Islet of Langerhans (tissue), 1 donor: ENCODE data around the gene ABHD17A.

Experiments used
- FAIRE-seq: peaks from one replicate; lab custom pipeline; 2011; peaks lifted over from hg19 to GRCh38; lab: Jason Lieb, UNC

The ABHD17A gene

DNA sequence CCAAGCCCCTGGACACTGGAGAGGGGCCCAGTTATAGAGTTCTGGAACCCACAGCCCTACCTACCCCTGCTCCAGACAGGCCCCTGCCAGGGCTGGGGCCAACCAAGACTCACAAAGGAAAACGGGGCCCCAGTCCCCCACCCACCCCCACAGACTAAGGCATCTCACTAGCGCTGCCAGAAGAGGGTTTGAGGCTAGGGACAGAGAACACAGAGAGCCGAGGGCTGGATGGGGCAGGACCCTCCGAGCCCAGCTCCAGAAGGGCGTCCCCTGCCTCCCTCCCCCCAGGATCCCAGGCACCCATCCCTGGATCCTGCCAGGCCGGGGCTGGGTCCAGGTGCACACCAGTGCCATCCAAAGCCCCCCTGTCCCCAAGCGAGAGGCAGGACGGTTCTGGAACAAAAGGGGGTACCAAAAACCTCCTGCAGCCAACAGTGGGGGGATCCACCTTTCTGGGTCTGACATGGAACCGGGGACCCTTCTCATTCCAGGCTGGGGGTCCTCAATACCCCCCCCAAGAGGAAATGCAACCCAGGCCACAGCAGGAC lies 32.6 kb downstream of the ABHD17A start:
- FAIRE-seq: no peak

DNA sequence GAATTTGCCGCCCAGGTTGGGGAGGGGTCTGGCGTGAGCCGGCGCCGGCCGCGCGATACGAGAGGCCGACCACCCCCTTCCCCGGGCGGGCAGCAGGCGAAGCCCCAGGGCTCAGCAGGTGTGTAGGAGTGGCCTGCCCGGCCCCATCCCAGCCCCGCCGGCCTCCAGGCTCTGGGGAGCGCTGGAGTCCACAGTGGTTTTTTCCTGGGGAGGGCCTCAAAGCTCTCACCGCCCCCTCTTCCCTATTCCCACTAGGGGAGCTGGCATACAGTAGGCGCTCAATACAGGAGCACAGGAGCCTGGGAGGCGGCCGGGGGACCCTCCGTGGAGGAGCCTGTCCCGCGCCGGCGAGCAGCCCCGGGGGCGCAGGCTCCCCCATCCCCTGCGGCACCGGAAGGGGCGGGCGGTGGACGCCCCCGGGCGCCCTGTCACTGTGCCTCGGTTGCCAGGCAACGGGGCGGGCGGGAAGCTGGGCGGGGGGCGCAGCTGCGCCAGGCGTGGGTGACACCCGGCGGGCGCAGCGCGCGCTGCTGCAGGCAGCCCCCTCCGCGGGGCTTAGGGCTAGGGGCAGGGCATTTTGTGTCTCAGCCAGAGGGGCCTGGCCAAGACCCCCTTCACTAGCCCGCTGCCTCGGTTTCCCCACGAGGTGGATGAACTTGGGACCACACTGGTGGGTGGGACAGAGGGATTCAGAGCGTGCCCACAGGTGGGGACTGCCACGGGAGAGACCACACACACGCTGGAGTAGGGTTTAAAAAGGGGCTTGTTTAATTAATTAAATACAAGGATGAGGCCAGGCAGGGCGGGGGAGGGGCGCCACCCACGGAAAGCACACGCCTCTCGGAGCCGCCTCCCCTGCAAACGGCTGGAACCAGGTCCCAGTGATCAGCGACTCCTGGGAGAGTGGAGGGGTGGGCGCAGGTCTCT lies 33.4 kb downstream of the ABHD17A start:
- FAIRE-seq: no peak

DNA sequence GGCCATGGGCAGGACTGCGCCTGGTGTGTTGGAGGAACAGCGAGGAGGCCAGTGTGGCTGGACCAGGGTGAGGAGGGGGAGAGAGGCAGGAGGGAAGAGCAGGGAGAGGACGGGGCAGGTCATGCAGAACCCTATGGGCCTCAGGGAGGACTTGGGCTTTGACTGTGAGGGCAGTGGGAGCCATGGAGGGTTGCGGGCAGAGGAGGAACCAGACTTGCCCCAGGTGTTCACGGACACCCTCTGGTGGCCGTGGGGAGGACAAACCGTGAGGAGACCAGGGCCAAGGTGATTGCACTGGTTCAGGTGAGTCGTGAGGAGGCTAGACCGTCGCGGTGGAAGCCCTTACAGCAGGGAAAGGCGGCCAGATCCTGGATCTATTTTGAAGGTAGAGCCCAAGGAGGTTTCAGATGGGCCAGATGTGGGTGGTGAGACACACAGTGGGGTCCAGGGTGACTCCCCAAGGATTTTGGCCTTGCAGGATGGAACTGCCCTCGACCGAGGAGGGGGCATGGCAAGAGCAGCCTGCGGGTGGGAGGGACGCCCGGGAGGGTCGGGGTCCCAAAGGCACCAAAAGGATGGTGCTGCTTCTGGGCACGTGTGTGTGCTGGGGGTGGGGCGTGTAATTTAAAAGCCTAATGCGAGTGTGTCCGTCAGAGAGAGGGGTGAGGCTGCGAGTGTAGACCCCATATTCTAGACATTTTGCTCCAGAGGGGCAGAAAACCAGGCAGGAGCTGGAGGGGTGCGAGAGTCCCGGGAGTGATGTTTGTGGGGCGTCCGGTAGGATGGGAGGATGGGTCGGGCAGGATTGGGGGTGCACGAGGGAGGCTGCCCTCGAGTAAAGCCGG lies 34.3 kb downstream of the ABHD17A start:
- no peak for FAIRE-seq

DNA sequence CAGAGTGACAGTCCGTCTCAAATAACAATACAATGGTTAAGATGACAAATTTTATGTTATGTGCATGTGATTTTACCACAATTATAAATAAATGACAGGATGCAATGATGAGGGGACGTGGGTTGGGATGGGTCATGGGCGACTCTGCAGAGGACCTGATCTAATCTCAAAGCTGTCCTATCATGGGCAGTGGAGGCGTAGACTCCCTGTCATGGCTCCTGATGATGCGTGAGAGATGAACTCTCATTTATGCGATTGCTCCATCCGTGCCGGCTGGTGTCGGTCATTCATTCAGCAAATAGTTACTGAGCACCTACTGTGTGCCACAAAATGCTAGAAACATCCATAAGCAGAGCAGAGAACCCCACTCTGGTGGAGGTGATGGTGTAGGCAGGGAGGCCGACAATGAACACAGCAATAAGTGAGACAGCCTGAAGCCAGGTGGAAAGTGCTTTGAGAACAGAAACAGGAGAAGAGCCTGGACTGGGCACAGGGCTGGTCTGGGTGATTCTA lies 35.4 kb downstream of the ABHD17A start:
- FAIRE-seq: no peak

DNA sequence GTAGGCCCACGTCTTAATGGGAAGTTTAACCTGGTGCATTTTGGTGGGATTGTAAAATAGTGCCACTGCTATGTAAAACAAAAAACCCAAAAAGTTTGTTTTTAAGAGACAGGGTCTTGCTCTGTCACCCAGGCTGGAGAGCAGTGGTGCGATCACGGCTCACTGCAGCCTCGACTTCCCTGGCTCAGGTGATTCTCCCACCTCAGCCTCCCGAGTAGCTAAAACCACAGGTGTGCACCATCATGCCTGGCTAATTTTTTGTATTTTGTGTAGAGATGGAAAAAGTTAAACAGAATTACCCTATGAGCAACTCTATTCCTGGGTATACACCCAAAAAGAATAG lies 36.2 kb downstream of the ABHD17A start:
- FAIRE-seq: no peak

DNA sequence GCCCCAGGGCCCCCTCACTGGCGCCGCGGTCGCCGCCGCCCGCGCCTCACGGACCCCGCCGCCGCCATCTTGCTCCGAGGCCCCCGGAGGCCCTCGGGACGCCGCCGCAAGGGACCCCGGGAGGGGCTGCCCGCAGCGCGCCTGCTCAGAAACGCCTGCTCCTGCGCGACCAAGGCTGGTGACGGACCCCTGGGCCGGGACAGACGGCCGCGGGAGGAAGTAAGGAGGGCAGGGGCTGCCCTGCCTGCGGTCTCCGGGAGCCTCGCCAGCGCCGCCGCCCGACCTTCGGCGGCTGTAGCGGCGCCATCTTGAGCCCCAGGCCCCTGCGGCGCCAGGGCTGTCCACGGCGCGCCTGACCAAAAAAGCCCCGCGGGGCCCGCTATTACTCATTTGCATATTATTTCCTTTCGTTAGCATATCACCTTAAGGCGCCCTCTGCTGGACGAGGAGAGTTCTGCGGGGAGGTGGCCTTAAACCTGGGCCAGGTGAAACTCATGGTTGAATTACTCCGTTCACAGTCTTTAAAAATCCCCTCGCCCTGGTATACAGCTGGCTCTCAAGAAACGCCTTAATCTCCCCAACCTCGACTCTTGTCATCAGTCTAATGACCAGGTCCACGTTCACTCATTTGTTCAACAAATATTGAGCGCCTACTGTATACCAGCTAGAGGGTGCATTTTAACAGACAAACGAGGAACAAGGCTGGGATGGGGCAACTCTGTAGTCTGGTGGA lies 36.7 kb downstream of the ABHD17A start, which contains the start of gene REXO1:
Gene REXO1, minus strand, starts transcription at position 85 of the 733 bp plus-strand sequence. CDS start 125 bp downstream, outside the sequence.
- FAIRE-seq: peak; percentile 69

DNA sequence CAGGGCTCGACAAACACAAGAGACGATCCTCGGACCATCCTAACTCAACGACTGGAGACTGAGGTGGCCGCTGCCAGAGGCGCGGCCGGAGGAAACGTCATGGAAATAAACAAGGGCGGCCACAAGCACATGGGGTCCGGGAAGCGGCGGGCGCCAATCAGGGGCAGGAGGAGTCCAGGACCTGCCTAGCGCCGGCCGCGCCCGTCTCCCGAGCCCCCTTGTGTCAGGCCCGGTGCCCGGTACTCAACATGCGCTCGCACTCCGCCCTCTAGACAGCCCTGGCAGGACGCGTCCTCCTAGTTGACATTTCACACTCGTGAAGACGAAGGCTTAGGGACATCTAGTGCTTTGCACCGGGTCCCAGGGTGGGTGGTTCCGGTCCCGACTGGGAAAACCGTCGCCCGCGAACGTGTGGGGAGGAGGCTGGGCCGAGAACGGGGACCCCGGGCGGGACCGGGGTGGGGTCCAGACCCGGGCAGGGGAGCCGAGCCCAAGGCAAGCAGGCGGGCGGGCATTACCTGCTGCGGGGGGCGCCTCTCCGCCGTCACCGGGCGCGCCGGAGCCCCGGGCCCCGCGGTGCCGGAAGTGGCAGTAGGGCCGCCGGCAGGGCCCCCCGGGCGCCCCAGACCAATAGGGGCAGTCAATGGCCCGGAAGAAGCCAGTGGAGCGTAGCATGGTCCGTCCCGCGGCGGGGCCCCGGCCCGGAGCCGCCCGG lies 37.5 kb downstream of the ABHD17A start:
- no peak for FAIRE-seq

DNA sequence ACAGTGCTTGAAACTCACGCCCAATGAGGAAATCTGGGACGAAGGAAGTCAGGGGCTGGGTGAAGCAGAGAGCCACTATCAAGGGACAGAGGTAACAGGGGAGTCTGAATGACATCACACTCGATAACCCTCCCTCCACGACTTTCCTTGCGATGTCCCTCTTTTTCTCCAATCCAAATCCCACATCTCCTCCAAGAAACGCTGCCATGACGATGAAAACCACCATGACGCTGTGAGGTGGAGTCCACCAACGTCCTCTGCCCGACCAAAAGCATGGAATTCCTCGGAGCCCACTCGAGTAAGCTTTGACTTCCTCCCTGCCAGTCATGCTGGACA lies 38.0 kb downstream of the ABHD17A start:
- no peak for FAIRE-seq

DNA sequence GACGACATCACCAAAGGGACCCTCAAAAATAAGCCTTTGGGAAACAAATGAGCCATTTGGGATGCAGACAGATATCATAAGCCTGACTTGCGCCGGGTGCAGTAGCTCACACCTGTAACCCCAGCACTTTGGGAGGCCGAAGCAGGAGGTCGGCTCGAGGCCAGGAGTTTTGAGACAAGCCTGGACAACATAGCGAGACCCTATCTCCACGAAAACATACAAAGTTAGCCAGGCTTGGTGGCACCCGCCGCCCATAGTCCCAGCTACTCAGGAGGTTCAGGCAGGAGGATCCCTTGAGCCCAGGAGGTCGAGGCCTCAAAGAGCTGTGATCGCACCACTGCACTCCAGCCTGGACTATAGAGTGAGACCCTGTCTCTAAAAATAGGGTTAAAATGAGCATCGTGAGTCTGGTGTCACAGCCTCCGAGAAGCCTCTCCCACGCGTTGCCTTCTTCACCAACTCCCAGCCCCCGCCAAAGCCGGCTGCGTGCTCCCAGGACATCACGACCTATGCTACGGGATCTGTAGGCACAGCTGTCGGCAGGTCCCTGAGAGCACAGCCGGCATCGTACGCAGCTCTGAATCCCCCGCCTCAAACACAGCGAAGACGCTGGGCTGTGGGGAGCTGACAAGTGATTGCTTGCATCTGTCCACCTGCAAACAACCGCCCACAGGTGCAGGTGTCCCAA lies 38.6 kb downstream of the ABHD17A start:
- FAIRE-seq: no peak

DNA sequence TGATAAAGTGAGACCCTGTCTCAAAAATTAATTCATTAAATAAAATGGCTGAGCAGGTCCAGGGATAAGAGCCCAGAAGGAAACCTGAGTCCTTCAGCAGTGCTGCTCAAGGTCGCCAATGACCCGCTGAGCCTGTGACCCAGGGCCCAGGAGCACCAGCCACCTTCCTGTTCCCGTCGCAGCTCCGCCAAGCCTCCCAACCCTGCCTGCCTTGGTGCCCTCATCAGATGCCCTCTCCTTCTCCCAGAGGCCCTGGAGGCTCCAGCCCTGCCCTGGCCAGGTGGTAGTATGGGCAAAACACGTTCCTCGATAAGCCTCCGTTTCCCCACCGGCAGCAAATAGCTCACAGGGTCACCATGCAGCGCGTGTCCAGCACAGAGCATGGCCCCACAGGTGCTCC lies 39.7 kb downstream of the ABHD17A start:
- FAIRE-seq: no peak

DNA sequence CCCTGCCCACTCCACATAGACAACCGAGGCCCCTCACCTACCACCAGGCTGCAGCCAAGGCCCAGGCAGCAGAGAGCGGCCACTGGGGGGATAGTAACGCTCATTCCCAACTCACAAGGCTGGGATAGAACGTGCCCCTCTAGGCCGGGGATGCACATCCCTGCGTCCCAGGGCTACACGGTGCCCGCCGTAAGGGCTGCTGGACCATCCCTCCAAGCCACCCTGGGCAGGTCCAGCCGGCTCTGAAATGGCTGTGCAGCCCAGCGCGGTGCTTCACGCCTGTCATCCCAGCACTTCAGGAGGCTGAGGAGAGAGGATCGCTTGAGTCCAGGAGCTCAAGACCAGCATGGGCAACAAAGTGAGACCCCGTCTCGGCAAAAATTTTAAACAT lies 40.2 kb downstream of the ABHD17A start:
- no peak for FAIRE-seq

DNA sequence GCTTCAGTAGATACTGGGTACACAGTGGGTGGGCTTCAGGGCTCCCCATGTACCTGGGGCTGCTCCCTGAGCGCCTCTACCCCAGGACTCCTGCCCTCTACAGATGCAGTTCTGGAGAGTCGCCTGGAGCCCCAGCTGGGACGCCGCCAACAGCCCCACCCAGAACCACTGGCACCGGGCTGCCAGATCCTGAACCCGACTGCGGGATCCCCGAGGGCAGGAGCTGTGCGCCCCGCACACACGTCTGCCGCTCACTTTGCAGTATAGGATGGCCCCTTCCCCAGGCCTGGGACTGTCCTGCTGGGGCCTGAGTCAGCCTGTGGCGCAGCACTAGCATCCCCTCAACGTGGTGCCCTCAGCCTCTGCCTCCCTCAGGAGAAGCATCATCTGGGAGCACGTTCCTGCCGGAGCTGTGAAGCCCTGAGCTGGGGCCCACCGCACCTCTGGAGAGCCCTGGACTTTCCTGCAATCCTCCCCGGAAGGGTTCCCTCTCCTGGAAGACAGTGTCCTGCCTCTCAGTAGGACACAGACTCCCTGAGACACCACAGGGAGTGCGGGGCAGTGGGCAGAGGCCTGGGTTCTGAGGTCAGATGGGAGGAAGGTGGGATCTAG lies 40.7 kb downstream of the ABHD17A start:
- no peak for FAIRE-seq

DNA sequence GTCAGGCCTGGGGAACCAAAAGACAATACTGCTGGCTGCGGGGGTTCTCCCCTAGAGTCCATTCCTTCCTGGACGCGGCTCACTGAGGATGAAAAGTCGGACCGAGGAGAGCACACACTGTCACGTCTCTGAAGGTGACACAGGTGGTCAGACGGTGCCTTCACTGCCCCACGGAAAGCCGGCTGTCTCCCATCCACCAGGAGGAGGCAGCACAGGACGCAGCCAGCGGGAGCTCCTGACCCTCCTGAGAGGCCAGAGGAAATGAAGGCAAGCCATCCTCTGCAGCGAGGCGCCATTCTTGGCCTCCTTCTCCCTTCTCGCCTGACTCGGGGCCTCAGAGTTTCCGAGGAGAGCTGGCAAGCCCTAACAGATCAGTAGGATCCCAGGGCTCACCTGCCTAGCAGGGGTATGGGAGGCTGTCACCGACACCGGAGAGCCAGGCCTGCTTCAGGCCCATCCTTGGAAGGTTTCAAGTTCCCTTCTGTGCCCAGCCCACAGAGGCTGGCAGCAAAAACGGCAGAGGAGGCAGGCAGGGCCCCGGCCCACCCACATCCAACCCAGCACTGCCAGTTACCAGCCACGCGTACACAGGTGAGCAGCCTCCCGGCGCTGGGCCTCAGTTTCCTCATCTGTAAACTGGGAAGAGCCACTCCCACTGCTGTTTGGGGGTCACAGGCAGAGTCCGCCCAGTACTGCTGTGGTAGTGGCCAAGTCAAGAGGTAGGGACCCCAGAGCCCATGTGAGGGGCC lies 41.5 kb downstream of the ABHD17A start:
- FAIRE-seq: no peak

DNA sequence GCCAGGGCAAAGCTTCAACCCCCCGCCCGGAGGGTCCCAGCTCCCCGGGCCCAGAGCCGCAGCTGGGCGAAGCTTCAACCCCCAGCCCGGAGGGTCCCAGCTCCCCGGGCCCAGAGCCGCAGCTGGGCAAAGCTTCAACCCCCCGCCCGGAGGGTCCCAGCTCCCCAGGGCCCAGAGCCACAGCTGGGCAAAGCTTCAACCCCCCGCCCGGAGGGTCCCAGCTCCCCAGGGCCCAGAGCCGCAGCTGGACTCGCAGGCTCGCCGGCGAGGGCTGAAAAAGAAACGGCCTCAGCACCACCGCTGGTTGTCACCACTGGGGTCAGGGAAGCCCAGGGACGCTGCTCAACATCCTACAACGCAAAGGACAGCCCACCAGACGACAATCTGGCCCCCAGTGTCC lies 42.2 kb downstream of the ABHD17A start:
- no peak for FAIRE-seq

DNA sequence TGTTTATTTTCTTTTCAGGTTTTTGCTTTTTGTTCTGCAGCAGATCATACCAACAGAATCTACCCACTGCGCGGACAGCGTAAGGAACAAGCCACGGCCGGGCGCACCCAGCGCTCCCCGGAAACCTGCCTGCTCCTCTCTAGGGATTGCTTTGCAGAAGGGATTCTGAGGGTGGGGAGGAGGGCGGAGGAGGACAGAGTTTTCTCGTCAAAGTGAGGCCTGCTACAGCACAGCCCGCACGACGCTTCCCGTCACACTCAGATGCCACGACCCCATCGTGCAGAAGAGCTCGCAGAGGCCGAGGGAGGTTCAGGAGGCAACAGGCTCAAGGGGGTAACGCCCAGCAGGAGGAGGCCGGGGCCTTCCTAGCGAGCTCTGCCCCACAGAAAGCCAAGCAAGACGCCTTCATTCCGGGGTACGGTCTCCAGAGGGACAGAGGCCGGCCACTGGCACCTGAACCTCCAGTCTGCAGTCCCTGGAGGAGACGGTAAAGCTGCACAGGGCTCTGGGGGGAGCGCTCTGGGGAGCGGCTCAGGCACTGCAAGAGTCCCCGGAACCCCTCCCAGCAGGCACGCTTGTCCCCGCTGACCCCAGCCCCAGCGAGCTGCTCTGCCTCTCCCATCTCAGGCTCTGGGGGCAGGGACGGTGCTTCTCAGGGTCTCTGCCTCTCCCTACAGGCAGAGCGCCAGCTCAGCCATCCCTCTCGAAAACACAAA lies 43.9 kb downstream of the ABHD17A start:
- FAIRE-seq: no peak

DNA sequence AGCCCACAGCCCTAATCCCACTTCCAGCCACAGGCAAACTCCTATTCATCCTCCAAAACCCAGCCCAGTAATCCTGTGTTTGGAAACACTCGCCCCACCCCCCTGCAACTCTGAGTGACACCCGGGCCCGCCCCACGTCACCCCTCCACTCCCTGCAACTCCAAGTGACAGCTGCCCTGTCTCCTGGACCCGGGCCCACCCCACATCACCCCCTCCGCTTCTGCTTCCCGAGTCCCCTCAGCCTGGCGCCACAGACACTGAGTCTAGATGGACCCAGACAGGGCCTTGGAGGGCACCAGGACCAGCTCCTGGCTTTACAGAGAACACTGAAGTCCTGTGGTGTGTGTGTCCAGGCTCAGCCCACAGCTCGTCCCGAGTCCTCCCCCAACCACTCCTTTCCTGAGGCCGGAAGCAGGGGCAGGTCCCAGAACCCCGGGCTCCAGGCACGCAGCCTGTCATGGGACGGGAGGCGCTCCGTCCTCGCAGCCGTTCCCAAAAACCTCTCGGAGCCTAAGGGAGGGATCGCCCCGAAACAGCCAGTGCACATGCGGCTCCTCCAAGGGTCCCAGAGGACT lies 44.7 kb downstream of the ABHD17A start:
- FAIRE-seq: no peak

DNA sequence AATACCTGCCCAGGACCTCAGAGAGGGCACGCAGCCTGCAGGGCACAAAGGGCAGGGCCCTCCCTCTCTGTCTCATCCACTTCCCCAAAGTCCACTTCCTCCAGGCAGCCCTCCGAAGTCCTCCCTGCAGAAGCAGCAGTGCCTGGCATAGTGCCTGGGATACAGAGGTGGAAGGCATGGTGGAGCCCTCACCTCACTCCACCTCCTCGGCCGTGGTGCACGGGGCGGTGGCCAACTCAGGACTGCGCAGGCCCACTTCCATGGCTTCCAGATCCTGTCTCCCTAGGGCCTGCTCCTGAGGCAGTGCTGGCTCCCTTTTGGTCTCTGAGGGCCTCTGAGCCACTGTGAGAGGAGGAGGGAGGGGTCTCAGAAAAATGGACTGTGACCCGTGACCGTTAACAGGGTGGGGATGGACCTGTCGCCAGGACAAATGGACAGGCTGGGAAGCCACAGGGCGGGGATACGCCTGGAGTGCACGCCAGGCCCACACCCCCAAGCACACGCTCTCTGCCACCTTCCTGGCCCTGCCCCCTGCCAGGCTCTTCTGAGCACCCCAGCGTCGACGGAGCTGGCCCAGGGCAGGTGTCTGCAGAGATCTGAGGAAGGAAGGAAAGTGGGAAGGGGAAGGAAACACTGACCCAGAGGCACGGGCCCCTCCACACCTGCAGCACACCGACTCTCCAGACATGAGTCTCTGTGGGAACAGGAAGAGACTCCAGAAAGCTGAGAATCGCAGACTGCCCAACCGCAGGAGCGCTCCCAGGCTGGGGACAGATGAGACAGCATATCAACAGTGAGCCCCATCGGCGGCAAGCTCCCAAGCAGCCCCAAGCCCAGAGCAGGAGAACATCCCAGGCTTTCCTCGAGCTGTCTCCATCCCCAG lies 45.4 kb downstream of the ABHD17A start:
- no peak for FAIRE-seq

DNA sequence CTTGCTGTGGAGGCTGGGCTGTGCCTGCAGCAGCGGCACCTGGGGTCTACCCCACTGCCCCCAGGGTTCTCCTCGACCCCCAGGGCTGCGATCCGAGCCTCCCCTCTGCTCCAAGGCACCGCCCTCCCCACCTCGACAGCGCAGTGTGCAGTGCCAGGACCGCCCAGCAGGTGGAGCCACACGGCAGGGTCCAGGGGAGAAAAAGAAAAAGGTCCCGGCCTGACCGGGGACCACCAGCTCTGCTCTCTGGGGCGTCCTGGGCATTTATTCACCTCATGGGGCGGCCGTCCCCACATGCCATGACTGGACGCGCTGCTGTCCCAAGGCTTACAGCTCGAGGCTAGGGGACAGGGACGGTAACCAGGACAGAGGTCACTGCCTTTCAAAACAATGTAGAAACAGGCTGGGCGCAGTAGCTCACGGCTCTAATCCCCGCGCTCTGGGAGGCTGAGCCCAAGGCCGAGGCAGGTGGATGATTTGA lies 47.6 kb downstream of the ABHD17A start:
- FAIRE-seq: no peak
